Stimulated activated CD4-positive, alpha-beta T cell treated with anti-CD3 and anti-CD28 coated beads, Interleukin-1b, Interleukin-23, amount 100 ng/mL, for 24 hours (primary cell): ENCODE measurements around the gene CITED2.

Source experiments
- DNase-seq, 4 experiments: peaks; one replicate each; pipeline ENCODE4 v3.0.0-alpha.2; 2020; ENCODE audit warnings: low read depth in 4 of 4, low spot score in 1 of 4

CITED2 gene

DNA sequence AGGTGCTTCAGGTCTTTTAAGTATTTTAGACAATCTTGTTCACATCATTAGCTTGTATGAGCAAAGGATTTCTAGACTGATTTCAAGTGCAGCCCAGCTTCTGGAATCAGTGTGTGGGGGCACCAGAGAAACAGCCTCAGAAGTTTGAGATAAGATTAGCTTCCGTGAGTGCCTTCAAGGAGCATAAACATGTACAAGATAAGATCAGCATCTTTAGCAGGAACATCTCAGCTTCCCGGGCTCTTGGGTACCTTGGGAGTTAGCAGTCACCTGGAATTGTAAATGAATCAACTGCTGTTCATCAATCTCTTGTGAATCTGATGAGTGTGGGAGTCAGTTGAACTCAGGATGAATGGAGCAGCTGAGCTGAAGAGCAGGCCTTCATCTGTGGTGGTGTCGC, 12.0 kb upstream of the CITED2 start:
- DNase-seq, result no peak

DNA sequence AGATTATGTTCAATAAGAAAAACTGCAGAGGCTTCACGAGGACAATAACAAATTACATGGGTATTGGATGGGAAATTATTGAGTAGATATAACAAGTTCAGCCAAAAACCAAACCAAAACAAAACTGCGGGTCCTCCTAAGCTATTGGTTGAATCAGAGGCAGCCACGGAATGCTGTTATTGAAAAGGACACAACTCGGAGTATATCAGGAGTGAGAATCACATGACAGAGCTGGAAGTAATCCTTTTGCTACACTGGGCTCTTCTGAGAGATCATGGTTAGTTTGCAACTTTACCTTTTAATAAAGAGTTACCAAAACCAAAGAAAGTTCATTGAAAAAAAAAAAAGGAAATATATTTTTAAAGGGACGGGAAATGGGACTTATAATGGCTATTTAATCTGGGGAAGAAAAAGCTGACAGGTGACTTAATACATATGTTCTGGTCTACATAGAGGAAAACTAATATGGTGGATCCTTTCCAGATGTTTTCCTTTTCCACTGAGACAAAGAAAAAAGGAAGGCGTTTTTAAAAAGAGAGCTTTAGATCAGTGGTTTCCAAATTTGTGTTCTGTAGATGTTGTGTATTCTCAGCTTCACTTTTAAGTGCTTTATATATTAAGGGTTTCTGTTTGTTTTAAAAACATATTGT, 6.9 kb upstream of the CITED2 start:
- DNase-seq, result no peak

DNA sequence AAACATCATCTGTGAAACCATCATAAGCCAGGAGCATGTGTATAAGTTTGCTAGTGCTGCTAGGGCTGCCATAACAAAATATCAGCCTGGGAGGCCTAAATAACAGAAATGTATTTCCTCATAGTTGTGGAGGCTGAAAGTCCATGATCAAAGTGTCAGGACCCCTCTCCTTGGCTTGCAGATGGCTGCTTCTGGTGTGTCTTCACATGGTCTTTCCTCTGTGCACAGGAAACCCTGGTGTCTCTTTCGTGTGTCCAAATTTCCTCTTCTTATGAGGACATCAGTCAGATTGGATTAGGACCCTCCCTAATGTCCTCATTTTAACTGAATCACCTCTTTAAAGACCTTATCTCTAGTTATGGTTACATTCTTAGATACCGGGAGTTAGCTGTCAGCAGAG, 6.2 kb upstream of the CITED2 start:
- DNase-seq, result no peak

DNA sequence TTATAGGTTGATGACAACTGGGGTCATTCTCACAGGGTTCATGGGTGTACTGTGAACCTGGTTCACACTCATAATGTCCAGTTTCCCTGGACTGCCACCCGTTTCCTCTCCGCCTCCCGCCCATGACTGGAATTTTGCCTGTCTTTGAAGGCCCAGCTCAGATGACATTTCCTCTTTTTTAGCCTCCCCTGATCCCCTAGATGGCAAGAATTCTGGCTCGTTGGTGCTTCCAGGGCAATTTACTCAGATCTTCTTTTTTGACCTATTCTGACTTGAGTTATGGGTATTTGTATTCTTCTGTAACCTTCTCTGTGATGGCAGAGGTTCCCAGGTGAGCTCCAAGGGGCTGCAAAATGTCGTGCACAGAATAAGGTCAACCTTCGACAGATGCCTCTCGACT, 5.7 kb upstream of the CITED2 start:
- DNase-seq, result no peak

DNA sequence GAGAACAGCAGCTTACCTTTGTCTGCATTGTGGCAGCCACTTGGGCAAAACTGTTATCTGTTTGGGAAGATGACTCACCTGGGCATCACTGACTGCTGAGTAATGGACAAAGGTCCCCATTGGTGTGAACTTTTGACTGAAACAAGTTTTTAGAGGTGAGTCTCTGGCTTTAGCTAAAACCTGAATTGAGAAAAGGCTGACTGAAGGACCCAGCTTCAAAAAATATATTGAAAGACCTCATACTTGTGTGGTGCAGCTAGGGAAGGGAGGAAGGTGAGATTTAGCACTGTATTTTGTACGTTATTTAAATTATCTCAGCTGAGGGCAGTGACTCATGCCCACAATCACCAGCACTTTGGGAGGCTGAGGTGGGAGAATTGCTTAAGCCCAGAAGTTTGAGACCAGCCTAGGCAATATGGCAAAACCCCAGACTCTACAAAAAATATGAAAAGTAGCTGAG, 4.5 kb upstream of the CITED2 start:
- no peak for DNase-seq

DNA sequence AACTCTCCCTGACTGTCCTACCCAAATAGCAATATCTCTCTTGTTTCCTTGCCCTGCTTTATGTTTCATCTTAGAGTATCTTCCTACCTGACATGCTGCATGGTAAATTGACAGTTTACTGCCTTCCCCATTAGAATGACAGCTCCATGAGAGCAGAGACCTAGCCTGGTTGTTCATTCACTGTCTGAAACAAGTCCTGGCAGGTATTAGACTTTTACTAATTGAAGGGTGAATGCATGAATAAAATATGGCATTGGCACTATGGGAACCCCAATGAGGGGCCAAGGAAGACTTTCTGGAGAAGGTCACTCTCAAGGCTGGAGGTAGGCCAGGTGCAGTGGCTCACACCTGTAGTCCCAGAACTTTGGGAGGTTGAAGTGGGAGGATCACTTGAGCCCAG, 3.8 kb upstream of the CITED2 start:
- no peak for DNase-seq

DNA sequence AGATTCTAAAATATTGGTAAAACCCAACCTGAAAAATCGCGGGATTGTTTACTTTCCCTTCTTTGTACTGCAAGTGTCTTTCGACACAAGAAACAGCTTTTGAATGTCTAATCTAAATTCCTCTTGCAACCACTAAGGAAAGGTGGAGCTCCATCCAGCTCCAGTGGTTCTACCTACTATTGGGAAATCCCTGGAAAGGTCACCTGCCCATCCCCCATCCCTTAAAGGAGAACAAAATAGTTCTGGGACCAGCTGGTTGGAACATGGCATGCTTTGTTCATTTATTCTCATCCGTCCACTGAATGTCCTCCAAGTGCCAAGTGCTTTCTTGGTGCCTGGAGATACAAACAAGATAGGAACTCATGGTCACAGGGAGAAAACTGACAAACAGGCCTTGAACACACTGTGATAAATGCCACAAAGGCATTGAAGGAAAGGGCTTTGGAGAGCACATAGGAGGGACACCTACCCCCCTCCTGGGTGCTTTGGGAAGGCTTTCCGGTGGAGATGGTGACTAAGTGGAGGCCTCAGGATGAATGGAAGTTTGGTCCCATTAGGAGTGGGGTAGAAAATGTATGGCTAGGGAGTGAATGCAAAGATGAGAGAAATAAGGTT, 2.3 kb upstream of the CITED2 start:
- DNase-seq, result no peak

DNA sequence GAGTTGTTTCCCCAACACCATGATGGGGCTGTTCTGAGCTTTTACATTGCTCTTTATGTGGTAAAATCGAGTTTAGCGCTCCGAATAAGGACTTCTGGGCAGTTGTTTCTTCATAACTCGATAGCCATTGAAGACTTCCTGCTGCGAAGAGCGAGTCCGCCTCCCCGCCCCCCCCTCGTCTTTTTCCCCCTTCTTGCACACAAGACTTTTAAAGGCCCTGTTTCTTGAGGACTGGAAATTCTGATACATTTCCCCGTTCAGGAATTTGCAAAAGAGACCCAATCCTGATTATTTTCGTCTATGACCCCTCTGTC, 1.5 kb upstream of the CITED2 start:
- no peak for DNase-seq

DNA sequence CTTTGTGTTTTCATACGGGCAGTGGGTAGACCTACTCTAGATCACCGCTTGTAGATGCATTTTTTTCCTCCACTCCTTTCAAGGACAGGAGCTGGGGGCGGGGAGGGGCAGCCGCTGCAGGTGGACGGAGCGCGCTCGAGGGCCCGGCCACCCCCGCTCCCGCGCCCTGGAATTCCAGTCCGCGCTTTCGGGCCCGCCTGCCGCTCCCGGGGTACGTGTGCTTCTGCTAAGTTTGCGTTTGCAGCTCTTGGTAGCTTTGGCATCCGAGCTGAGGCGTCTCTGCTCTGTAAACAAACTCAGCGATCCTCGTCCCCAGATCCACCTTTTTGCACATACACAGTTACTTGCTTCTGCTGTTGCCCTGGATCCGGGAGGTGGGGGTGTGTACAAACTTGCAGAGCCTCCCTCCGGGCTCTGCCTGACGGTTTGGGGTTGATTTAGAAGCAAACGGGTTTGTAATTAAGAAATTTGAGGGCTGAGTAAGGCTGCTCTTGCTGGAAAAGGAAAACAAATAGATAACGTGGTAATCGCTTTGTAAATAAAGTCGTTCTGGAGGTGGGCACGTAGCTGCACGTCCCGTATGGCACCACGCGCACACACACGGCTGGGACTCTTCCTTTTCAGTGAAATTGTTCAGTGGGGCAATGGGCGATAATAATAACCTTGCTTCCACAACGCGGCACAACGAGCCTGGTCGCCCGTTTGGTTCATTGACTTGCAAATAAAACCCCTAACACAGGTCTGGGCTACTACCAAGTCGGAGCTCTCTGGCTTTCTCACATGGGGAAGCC, 973 bp upstream of the CITED2 start:
- peak; percentile 55 to 75 (median 70) for DNase-seq

DNA sequence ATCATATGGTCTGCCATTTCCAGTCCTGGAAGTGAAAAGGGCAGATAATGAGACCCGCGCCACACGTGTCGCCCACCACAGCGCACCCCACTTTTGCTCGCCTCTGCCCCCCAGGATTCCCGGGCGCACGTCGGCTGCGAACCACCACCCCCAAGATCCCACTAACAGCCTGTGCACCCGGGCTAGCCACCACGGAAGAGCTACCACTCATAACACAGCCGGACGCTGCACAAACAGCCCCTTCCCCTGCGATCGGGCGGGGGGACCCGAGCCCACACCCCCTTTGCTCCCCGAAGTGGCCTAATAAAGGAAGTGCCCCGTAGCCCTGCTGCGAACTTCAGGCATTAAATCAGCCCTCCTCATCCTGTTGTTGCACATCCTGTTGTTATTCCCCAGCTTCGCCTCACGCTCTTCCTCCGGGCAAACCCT, 506 bp downstream of the CITED2 start:
- no peak for DNase-seq

DNA sequence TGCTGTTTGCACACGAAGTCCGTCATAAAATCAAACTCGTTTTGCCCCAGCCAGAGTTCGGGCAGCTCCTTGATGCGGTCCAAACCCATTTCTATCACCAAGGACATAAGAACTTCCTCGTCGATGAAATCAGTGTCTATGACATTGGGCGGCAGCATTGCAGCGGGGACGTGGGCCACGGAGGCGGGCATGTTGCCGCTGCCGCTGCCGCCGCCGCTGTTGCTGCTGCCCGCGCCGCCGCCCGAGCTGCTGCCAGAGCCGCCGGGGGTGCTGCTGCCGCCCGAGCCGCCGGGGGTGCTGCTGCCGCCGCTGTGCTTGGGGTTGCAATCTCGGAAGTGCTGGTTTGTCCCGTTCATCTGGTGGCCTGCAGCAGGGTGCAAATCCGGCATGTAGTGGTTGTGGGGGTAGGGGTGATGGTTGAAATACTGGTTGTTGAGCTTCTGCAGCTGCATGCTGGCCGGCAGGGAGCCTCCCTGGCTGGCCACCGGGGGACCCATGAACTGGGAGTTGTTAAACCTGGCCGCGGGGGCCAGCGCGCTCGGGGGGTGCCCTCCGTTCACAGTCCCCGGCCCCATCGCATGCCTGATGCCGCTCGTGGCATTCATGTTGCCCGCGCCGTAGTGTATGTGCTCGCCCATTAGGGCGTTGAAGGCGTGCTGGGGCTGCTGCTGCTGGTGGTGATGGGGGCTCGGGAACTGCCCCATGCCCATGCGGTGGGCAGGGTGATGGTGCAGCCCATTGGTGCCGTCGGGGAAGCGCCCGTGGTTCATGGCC, 1.1 kb downstream of the CITED2 start:
- peak; percentile 25 to 58 (median 44) for DNase-seq

DNA sequence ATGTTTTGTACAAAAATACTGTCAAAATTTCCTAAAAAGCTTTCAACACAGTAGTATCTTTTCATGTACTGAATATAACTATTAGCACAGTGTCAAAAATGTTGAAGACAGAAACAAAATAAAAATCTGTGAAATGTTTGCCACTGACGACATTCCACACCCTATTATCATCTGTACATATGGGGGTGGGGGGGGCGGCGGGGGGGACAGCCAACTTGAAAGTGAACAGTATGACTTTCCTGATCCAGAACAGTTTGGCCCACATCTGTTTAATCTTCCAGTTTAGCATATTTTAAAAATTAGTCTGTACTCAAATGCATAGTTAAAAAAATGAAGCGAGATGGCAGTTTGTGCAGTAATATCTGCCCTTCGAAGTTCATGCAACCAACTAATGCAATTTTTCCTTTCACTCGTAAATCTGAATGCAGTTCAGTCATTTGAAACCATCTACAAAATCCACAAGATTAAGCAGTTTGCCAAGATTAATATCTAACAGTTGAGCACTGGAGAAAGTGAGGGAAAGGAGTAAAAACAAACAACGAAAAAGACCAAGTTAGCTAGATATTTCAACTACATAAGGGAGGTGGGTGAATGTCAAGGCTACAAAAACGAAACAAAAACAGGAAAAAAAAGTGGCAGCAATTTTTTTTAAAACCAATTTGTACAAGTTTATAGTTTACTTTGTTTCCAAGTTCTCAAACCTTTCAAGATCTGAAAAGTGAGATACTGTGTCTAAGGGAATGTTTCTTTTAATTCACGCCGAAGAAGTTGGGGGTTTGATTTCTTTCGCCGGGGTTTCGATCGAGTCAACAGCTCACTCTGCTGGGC, 1.9 kb downstream of the CITED2 start:
- DNase-seq, result no peak

DNA sequence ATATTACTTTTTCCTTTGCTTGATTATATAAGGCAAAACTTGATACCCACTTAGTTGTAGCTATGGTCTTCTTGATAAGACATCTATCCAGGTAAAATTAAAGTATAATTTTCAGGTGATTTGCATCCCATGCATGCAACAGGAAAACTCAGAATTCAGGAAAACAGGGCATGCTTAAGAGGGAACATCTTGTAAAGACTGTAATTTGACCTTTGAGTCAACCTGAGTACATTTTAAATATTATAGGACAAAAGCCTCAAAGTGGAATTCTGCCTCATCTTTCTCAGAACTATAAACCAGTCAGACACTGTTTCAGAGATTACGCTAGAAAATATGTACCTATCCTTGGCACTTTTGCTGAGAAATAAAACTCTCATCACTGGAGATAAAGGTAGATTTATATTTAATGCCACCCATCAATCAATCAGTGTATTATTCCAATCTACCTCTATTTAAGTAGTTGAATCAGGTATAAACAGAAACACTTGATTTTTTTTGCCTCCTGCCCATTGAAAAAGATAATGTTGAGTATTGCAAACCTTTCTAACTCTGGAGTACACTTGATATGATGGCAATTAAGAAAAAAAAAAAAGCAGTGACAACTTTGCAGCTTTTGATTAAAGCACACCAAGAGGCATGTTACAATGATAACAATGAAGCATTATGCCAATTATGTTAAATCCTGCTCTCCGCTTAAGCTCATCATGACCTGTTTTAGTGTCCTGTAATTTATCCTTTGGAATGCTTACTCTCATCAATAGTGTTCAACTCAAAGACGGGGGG, 2.8 kb downstream of the CITED2 start:
- DNase-seq, result no peak

DNA sequence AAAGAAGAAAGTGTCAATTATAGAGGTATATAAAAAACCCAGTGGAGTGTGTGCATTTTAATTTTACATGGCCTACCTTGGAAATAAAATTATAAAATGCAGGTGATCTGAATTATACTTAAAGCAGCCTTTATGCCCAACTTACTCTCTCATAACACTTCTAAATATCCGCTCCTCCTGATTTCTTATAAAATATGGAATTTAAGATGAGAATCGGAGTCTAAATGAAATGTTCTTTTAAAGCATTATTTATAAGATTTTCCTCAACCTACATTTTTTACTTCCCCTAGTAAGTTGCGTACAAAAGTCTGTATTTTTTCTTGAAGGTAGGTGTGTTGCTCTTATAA, 3.5 kb downstream of the CITED2 start:
- DNase-seq, result no peak

DNA sequence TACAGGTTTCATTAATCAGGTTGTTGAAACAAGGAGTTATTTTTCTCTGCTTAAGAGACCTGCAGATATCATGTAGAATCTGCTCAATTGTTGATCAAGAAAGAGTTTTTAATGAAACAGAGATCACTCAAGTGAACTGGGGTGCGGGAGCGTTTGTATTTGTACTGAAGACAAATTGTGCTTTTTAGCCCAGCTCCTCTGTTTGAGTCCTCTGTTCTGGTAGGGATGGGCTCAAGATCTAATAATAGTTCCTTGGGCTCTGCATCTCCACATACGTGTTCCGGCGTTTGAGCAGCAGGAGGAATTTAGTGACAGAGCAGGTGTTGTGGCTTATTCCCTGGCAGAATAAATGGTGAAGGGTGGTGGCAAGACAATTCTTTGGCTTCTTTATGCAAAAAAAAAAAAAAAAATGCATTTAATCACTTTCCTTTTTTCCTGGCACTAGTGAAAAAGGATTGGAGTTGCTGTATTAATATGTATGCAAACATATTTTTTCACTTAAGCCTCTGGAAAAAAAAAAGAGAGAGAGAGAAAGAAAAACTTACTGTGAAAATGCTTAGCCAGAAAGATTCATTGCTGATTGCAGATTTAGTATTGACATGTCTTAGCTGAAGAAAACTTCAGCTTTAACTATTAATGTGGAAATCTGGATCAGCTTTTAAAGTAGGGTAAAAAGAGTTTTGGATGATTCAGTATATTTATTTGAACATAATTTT, 4.0 kb downstream of the CITED2 start:
- no peak for DNase-seq

DNA sequence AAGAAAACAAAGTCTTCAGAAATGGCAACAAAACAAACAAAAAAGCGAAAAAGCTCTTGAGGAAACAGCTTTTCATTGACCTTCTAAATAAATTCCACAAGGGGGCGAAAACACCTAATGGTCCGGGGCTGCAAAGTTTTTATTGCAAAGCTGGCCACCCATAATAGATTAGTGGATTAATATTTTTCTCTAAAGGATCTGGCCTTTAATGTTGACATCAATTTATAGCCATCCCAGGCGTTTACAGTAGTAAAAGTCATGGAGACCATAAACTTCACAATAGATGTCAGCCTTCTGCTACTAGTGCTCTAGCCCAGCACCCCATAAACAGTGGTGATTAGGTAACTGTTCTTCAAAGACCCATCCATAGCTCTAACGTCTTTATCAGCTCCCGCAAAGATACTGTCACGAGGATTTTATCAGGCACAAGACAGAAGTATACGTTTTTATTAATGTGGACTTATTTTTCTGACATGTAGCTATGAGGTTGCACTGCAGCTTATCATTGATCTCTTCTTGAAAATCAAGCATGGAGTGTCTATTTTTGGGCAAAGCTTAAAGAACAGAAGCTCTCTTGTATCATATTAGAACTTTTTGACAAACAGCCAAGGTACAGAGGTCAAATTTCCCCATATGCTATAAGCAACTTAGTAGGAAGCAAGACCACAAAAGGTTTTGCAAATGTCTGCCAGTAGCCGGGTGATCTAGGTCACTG, 4.7 kb downstream of the CITED2 start:
- DNase-seq, result no peak

DNA sequence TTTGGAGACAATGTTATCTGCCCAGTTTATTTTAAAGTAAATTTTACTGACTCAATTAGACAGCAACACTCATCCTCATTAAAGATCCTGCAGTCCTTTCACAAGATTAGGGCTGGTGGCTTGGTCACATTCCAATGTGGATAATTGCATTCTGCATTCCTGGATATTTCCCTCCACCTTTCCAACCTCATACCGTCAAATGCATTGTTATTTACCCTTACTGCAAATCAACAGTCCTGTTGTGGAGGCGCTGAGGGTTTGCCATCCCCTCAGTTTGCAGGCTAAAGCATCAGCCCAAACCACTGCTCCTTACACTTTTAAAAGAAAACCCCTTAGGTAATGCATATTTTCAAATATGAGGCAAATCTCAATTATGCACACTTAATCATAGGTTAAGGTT, 5.4 kb downstream of the CITED2 start:
- DNase-seq, result no peak

DNA sequence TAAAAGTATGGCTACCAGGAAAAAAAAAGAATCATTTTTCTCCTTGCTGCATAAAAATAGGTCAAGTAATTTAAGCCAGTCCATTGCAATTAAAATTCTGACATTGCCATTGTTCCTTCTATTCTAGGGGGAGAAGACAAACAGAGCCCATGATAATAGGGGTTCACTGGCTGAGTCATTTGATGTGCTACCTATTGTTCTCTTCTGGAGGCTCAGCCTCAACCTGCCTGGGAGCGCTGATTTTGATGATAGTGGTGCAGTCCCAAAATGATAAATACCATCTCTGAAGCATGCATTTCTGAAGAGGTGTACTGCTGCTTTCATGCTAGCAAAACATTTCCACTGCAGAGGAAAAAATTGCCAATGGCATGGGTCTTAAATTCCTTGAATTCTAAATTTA, 5.8 kb downstream of the CITED2 start:
- no peak for DNase-seq

DNA sequence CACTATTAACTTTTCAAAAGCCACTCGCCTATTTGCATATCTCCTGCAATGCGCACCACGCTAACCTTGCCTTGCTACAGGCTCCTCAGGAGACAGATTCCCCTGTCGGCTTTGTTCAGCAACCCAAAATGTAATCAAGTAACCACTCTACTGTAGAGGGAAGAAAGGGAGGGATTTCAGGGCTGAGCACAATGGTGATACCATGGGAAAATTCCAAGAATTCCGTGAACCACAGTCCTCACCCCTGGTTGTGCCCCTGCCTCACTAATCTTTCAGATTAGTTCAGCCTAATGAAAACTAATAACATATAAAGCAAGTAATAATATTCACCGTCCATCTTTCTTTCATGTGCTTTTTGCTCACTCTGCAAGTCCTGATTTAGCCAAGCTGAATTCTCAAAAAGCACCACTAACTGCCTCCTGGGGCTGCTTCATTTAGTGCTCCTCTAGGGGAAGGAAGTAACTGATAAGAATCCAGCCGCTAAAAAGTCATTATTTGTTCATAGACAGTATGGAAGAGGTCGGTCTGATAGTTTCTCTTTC, 6.6 kb downstream of the CITED2 start:
- DNase-seq, result no peak
